Muscle layer of duodenum (tissue), 2 donors: ENCODE results near the gene AHRR.

Source experiments
- H3K27ac ChIP-seq: one replicate; pipeline ENCODE4 v1.7.0; 2013; ENCODE audit warnings: mild to moderate bottlenecking, low read length
- H3K27me3 ChIP-seq: one replicate; pipeline ENCODE4 v1.7.0; 2013; ENCODE audit warnings: low read depth, mild to moderate bottlenecking, control low read depth, low read length
- H3K36me3 ChIP-seq, 2 donors: one replicate each; pipeline ENCODE4 v1.7.0; 2013; ENCODE audit warnings: low read length in 2 of 2, control low read depth in 1 of 2, mild to moderate bottlenecking in 1 of 2; ENCODE audit not compliant: insufficient read depth in 2 of 2, control insufficient read depth in 1 of 2
- H3K4me1 ChIP-seq, 2 donors: one replicate each; pipeline ENCODE4 v1.7.0; 2013; ENCODE audit warnings: low read length in 2 of 2, mild to moderate bottlenecking in 2 of 2, control low read depth in 1 of 2, moderate library complexity in 1 of 2; ENCODE audit not compliant: insufficient read depth in 2 of 2, control insufficient read depth in 1 of 2
- H3K4me3 ChIP-seq, 2 donors: one replicate each; pipeline ENCODE4 v1.7.0; 2013; ENCODE audit warnings: low read length in 2 of 2, low read depth in 1 of 2, mild to moderate bottlenecking in 1 of 2
- H3K9me3 ChIP-seq, 2 donors: one replicate each; pipeline ENCODE4 v1.7.0; 2013; ENCODE audit warnings: low read length in 2 of 2, control low read depth in 1 of 2, mild to moderate bottlenecking in 1 of 2; ENCODE audit not compliant: control insufficient read depth in 1 of 2
- donor health status: healthy.

AHRR gene

DNA sequence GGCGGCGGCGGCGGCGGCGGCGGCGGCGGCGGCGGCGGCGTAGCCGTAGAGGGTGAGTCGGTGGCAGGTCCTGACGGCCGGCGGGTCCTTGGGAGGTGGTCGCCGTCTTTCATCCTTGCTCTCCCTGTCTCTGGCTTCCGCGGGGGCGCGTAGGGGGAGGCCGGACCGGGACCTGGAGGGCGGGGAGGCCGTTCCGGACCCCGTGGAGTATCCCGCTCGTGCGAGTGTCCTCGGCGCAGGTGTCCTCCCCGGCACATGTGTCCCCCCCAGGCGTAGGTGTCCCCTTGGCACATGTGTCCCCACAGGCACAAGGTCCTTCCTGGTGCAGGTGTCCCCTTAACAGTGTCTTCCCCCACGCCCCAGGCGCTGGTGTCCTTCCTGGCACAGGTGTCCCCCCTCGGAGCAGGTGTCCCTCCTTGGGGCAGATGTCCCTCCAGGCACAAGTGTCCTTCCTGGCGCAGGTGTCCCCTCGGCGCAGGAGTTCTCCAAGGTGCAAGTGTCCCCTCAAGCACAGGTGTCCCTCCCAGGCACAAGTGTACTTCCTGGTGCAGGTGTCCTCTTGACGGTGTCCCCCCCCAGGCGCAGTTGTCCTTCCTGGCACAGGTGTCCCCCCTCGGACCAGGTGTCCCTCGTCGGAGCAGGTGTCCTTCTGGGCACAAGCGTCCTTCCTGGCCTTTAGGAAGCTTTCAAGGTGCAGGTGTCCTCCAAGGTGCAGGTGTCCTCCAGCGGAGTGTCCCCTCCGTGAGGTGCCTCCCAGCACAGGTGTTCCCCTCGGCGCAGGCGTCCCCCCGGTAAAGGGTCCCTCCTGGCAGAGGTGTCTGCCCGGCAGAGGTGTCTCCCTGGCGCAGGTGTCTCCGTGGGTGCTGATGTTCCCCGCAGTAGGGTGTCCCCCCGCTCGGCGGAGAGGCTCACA is 122.0 kb downstream of the AHRR start:
- Histone ChIP-seq H3K9me3 (no peaks in the 10 kb centered on the region), H3K27me3 (no peaks in the 10 kb centered on the region), H3K4me3 (peak overlapping the region; percentile 95 to 100), H3K36me3 (peaks cover 16 to 21% of the 10 kb centered on the region in 2 donors), H3K27ac (peak overlapping the region; percentile 60), H3K4me1 (peaks cover 5 to 24% of the 10 kb centered on the region in 2 donors)

GRCh38 chr5:444226-444625 is 122.7 kb downstream of the AHRR start:
- H3K27ac ChIP-seq = no peak overlapping the region

GRCh38 chr5:445591-445990 is 124.1 kb downstream of the AHRR start:
- peaks cover 22 to 39% of the 10 kb centered on the region in 2 donors for H3K36me3 ChIP-seq
- no peak overlapping the region for H3K4me3 ChIP-seq
- H3K27me3 ChIP-seq = no peaks in the 10 kb centered on the region
- no peak overlapping the region for H3K27ac ChIP-seq
- peaks cover 5 to 24% of the 10 kb centered on the region in 2 donors for H3K4me1 ChIP-seq
- no peaks in the 10 kb centered on the region for H3K9me3 ChIP-seq

More at GRCh38 chr5:444226-444625, 122.7 kb downstream of the AHRR start:
- Histone ChIP-seq H3K27me3 (no peaks in the 10 kb centered on the region), H3K4me1 (peaks cover 5 to 24% of the 10 kb centered on the region in 2 donors), H3K9me3 (no peaks in the 10 kb centered on the region), H3K4me3 (peak overlapping the region; percentile 95 to 100), H3K36me3 (peaks cover 17 to 28% of the 10 kb centered on the region in 2 donors)

GRCh38 chr5:446066-446882 is 124.8 kb downstream of the AHRR start:
- Histone ChIP-seq H3K27ac (no peak overlapping the region), H3K36me3 (peaks cover 27 to 45% of the 10 kb centered on the region in 2 donors)

GRCh38 chr5:446883-447263 is 125.4 kb downstream of the AHRR start:
- Histone ChIP-seq H3K27ac (no peak overlapping the region), H3K4me3 (no peak overlapping the region), H3K9me3 (peaks cover 4 to 6% of the 10 kb centered on the region in 2 donors), H3K27me3 (no peaks in the 10 kb centered on the region), H3K36me3 (peaks cover 33 to 50% of the 10 kb centered on the region in 2 donors), H3K4me1 (peaks cover 5 to 23% of the 10 kb centered on the region in 2 donors)

More at GRCh38 chr5:446066-446882, 124.8 kb downstream of the AHRR start:
- Histone ChIP-seq H3K9me3 (no peaks in the 10 kb centered on the region), H3K4me1 (peaks cover 5 to 24% of the 10 kb centered on the region in 2 donors), H3K27me3 (no peaks in the 10 kb centered on the region), H3K4me3 (no peak overlapping the region)

GRCh38 chr5:447501-447900 is 126.0 kb downstream of the AHRR start:
- H3K27me3 ChIP-seq = no peaks in the 10 kb centered on the region
- peaks cover 4 to 8% of the 10 kb centered on the region in 2 donors for H3K9me3 ChIP-seq
- H3K27ac ChIP-seq = no peak overlapping the region
- H3K36me3 ChIP-seq = peaks cover 35 to 57% of the 10 kb centered on the region in 2 donors
- H3K4me1 ChIP-seq = peaks cover 0 to 17% of the 10 kb centered on the region in 2 donors
- H3K4me3 ChIP-seq = no peak overlapping the region

GRCh38 chr5:448061-448765 is 126.7 kb downstream of the AHRR start:
- peaks cover 8% of the 10 kb centered on the region in 2 donors for H3K9me3 ChIP-seq
- peaks cover 0 to 16% of the 10 kb centered on the region in 2 donors for H3K4me1 ChIP-seq
- H3K4me3 ChIP-seq = no peak overlapping the region
- no peaks in the 10 kb centered on the region for H3K27me3 ChIP-seq
- H3K27ac ChIP-seq = no peak overlapping the region
- peaks cover 39 to 64% of the 10 kb centered on the region in 2 donors for H3K36me3 ChIP-seq

DNA sequence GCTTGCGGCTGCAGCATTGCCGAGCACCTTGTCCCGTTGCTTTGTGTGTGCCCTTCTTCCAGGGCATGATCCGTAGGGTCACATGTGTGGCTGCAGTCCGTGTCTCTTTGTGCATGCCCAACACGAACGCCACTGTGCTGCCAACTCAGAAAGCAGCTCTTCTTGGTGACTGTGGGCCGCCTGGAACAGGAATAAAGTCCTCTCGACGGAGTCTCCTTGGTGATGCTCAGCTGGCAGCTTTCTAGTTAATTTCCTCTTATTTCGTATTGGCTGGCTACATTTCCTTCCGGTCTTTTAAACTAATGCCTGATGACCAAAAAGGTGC is 127.2 kb downstream of the AHRR start:
- Histone ChIP-seq H3K4me1 (peaks cover 0 to 13% of the 10 kb centered on the region in 2 donors), H3K9me3 (peaks cover 8% of the 10 kb centered on the region in 2 donors), H3K36me3 (peaks cover 44 to 69% of the 10 kb centered on the region in 2 donors), H3K4me3 (no peak overlapping the region), H3K27ac (no peak overlapping the region), H3K27me3 (no peaks in the 10 kb centered on the region)

DNA sequence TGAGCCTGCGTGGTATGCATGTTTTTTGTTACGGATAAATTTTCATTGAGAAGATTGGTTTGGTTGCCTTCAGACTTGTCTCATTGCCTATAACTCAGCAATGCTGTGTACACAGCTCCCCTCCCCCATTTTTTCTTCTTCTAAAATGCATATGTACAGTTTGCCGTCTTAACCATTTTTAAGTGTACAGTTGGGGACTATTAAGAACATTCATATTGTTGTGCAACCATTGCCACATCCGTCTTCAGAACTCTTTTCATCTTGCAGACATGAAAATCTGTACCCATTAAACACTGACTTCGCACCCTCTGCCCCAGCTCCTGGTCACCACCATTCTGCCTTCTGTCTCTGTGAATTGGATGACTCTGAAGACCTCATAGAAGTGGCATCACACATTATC is 127.6 kb downstream of the AHRR start:
- H3K27me3 ChIP-seq = no peaks in the 10 kb centered on the region
- H3K27ac ChIP-seq = no peak overlapping the region
- peaks cover 0 to 9% of the 10 kb centered on the region in 2 donors for H3K4me1 ChIP-seq
- H3K9me3 ChIP-seq = peaks cover 8% of the 10 kb centered on the region in 2 donors
- H3K36me3 ChIP-seq = peaks cover 49 to 73% of the 10 kb centered on the region in 2 donors
- no peak overlapping the region for H3K4me3 ChIP-seq

DNA sequence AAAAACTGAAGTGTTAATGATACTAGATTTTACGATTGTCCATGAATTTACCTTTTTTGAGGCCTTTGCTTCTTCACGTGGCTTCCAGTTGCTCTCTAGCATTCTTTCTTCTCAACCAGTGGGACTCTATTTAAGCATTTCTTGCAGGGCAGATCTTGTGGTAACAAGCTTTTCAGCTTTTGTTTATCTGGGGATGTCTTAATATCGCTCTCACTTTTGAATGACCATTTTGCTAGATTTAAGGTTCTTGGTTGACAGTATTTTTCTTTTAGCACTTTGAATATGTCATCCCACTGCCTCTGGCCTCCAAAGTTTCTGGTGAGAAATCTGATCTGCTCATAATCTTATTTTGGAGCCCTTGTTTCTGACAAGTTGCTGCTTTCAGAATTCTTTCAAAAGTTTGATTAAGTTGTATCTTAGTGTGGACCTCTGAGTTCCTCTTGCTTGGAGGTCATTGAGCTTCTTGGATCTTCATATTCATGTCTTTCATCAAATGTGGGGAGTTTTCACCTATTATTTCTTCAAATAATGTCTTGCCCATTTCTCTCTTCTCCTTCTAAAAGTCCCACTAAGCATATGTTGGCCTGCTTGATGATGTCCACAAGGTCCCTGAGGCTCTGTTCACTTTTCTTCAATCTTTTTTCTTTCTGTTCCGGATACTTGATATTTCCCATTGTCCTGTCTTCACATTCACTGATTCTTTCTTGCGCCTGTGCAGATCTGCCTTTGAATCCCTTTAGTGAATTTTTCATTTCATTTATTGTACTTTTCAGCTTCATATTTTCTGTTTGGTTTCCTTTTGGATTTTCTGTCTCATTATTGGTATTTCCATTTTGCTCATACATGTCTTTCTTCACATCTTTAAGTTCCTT is 130.3 kb downstream of the AHRR start:
- peaks cover 53 to 89% of the 10 kb centered on the region in 2 donors for H3K36me3 ChIP-seq
- H3K4me1 ChIP-seq = no peaks in the 10 kb centered on the region
- H3K9me3 ChIP-seq = peaks cover 8% of the 10 kb centered on the region in 2 donors
- H3K4me3 ChIP-seq = no peak overlapping the region
- H3K27me3 ChIP-seq = no peaks in the 10 kb centered on the region
- no peak overlapping the region for H3K27ac ChIP-seq
